ENCODE measurements around the gene ADAMTS18.

ADAMTS18 gene

DNA sequence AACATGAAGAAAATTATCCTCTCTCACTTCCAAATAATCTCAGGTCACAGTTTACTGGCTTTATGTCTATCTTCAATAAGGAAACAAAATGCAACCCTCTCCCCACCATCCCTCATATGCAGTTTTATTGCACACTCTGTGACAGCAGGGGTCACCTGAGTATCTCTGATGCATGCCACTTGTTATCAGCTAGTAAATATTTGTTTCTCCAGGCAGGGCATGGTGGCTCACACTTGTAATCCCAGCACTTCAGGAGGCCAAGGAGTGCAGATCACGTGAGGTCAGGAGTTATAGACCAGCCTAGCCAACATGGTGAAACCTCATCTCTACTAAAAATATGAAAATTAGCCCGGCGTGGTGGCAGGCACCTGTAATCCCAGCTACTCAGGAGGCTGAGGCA lies 61.1 kb downstream of the ADAMTS18 start:
- no peak for DNase-seq (ENCODE audit: low read depth)
- H3K4me3 ChIP-seq (ENCODE audit: low read depth, low read length), result no peak overlapping the region
- TF ChIP-seq, protein P1, sequence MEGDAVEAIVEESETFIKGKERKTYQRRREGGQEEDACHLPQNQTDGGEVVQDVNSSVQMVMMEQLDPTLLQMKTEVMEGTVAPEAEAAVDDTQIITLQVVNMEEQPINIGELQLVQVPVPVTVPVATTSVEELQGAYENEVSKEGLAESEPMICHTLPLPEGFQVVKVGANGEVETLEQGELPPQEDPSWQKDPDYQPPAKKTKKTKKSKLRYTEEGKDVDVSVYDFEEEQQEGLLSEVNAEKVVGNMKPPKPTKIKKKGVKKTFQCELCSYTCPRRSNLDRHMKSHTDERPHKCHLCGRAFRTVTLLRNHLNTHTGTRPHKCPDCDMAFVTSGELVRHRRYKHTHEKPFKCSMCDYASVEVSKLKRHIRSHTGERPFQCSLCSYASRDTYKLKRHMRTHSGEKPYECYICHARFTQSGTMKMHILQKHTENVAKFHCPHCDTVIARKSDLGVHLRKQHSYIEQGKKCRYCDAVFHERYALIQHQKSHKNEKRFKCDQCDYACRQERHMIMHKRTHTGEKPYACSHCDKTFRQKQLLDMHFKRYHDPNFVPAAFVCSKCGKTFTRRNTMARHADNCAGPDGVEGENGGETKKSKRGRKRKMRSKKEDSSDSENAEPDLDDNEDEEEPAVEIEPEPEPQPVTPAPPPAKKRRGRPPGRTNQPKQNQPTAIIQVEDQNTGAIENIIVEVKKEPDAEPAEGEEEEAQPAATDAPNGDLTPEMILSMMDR (IDR thresholded peaks at IDR 0.05; ENCODE audit: control insufficient read depth, extremely low read depth, insufficient read depth), result no peak

DNA sequence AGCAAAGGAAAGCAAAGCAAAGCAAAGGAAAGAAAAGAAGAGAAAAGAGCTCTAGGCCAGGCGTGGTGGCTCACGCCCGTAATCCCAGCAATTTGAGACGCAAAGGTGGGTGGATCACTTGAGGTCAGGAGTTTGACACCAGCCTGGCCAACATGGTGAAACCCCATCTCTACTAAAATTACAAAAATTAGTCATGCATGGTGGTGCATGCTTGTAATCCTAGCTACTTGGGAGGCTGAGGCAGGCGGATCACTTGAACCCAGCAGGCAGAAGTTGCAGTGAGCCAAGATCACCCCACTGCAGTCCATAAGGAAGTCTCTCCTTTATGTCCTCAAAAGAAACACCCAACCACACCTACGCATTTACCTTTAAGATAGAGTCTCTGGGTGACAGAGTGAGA lies 70.1 kb downstream of the ADAMTS18 start:
- DNase-seq (ENCODE audit: low read depth), result no peak
- TF ChIP-seq, protein P1 (IDR thresholded peaks at IDR 0.05; ENCODE audit: control insufficient read depth, extremely low read depth, insufficient read depth), result no peak

DNA sequence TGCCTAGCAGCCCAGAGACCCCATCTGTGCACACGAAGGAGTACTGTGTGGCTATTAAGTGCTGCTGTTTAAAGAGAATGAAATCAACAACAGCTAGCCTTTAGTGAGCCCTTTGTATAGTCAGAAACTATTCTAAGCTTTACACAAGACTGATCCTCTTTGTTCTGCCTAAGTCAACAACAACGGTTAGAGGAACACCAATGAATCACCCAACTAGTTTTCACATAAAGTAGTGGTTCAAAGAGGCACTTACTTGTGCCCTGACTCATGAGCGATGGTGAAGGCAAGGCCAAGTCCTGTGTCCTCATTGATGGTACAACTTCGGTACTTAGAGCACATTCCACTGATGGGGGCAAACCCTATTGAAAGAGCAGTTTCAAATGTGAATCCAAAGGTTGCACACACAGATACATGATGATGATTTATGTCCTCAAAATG lies 75.8 kb downstream of the ADAMTS18 start:
- TF ChIP-seq, protein P1 (IDR thresholded peaks at IDR 0.05; ENCODE audit: control insufficient read depth, extremely low read depth, insufficient read depth), result no peak
- H3K4me3 ChIP-seq (ENCODE audit: low read depth, low read length), result no peak overlapping the region
- DNase-seq (ENCODE audit: low read depth), result peak; percentile 40

More for the DNA sequence above, 70.1 kb downstream of the ADAMTS18 start:
- H3K4me3 ChIP-seq (ENCODE audit: low read depth, low read length), result no peak overlapping the region

DNA sequence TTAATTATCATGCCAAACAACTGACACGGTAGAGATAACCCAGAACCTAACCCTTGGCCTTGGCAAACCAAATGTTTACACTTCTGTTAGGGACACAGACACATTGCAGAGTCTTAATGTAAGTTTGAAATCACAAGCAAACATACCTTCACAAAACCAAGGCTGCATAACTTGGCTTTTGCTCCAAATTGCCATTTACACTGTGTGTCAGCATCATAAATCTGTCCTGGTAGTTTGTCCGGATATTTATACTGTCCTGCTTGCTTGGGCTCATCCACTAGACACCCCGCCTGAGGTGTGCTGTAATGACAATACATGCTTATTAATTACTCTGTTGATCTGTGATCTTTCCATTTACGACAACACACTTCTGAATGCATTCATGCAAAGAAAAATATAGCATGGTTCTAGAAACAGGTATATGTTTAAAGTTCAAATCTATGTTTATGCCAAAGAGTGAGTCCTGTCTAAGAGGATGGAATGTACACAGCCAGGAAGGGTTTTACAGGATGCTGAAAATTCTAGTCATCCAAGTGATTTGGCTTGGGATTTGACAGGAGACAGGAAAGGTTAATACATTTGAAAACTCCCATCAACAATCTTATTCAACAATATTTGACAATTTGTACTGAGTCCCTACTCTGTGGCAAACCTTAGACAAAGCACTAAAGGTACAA lies 81.1 kb downstream of the ADAMTS18 start:
- peak; percentile 8 for DNase-seq (ENCODE audit: low read depth)
- H3K4me3 ChIP-seq (ENCODE audit: low read depth, low read length), result no peak overlapping the region
- TF ChIP-seq, protein P1 (IDR thresholded peaks at IDR 0.05; ENCODE audit: control insufficient read depth, extremely low read depth, insufficient read depth), result no peak

DNA sequence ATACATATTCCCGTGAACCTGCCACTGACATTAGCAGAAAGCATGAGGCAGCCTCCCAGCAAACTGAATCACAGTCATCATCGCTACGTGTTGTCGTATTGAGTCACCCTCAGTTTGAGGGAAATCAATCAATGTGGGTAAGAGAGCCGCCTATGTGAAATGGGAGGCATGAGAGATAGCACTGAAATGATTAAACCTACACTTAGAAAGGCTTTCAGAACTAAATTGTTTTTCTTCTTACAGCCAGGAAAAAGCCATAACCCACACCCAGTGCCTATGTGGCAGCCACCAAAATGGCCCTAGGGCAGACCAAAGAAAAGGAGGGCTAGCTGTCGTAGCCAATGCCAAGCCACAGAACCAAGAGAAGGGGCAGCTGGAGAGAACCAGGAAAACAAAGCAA lies 90.5 kb downstream of the ADAMTS18 start:
- TF ChIP-seq, protein P1 (IDR thresholded peaks at IDR 0.05; ENCODE audit: control insufficient read depth, extremely low read depth, insufficient read depth), result no peak
- no peak overlapping the region for H3K4me3 ChIP-seq (ENCODE audit: low read depth, low read length)
- no peak for DNase-seq (ENCODE audit: low read depth)

DNA sequence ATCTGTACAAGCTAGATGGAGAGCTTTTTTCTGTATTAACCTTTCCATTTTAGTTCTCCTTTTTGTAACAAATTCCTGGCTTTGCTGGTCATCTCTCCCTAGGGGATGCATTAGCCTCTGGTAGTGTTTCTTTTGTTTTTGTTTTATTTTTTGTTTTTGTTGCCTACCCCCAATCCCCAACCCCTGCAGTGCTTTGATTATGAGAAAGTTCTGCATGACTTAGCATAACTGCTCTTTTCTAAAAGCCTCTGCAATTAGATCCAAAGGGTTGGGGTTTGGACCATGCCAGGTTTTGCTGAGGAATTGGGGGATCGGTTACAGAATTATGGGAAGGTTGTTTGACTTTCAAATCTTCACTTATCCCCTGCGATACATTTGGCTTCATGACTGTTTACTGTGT lies 98.2 kb downstream of the ADAMTS18 start:
- TF ChIP-seq, protein P1 (IDR thresholded peaks at IDR 0.05; ENCODE audit: control insufficient read depth, extremely low read depth, insufficient read depth), result no peak
- H3K4me3 ChIP-seq (ENCODE audit: low read depth, low read length), result no peak overlapping the region

More for the DNA sequence above, 98.2 kb downstream of the ADAMTS18 start:
- DNase-seq (ENCODE audit: low read depth), result no peak

Data from LNCaP clone FGC (cell line).